Measurements from ENCODE around the gene GSN. TPM values are rescaled to one million over a fixed set of nuclear protein-coding genes. Genes with fewer than 3 reads are reported as not detected.

The GSN gene
- total and polyA plus RNA-seq, 4 donors: 133 to 468 (median 233) TPM

DNA sequence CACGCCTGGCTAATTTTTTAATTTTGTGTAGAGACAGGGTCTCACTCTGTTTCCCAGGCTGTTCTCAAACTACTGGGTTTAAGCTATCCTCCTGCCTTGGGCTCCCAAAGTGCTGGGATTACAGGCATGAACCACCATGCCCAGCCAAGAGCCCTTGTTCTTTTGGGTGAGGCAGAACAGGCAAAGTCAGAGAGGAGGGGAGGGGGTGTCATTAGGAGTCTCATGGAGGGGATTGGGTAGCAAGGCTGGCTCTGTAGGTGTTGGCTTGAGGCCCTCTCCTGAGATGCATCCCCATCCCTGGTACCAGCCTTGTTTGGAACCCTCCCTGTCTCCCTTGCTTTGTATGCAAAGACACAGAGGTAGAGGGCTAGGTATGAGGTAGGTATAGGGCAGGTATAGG, 24.1 kb downstream of the GSN start:
- no peak overlapping the region for H3K9ac ChIP-seq (ENCODE audit: insufficient read depth in 1 of 2, low read length in 2 of 2)
- 99 to 100% methylated on average over 1 of the region's 1 CpG for WGBS, 2 donors

DNA sequence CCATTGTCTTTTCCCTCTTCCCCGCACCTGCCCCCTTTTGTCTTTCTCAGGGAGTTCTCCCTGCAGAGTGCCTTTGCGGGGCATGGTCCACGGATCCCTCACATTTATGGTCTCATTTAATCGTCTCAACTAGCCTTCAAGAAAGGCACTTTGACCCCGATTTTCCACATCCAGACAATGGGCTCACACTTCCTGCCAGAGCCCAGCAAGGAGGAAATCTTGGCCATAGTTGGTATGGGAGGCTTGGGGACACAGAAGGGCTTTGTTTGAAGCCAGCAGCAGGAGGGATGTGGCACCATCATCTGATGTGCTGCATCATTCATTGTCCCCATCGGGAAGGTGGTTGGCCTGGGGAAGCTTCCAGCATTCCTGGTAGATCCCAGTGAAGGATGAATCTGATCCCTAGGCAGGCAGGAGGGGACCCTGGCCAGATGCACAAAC, 24.9 kb downstream of the GSN start:
- ATAC-seq (ENCODE audit: insufficient read depth, low FRiP score): no peak
- Histone ChIP-seq H3K27ac (ENCODE audit: low read depth in 1 of 2, low read length in 1 of 2) (no peak overlapping the region), H3K9ac (ENCODE audit: insufficient read depth in 1 of 2, low read length in 2 of 2) (no peak overlapping the region)

More for the DNA sequence above, 24.1 kb downstream of the GSN start:
- TF ChIP-seq, protein P1, sequence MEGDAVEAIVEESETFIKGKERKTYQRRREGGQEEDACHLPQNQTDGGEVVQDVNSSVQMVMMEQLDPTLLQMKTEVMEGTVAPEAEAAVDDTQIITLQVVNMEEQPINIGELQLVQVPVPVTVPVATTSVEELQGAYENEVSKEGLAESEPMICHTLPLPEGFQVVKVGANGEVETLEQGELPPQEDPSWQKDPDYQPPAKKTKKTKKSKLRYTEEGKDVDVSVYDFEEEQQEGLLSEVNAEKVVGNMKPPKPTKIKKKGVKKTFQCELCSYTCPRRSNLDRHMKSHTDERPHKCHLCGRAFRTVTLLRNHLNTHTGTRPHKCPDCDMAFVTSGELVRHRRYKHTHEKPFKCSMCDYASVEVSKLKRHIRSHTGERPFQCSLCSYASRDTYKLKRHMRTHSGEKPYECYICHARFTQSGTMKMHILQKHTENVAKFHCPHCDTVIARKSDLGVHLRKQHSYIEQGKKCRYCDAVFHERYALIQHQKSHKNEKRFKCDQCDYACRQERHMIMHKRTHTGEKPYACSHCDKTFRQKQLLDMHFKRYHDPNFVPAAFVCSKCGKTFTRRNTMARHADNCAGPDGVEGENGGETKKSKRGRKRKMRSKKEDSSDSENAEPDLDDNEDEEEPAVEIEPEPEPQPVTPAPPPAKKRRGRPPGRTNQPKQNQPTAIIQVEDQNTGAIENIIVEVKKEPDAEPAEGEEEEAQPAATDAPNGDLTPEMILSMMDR (IDR thresholded peaks at IDR 0.05; ENCODE audit: control extremely low read depth, extremely low read depth): no peak
- H3K27me3 ChIP-seq (ENCODE audit: control insufficient read depth in 3 of 3, insufficient read depth in 3 of 3, low read length in 2 of 3): no peaks in the 10 kb centered on the region
- H3K36me3 ChIP-seq (ENCODE audit: control insufficient read depth in 4 of 4, insufficient read depth in 4 of 4, low read length in 4 of 4): no peaks in the 10 kb centered on the region
- ATAC-seq (ENCODE audit: insufficient read depth, low FRiP score) (no peak), DNase-seq (no peak)
- peaks cover 5 to 42% (median 13%) of the 10 kb centered on the region in 5 donors for H3K4me1 ChIP-seq (ENCODE audit: control insufficient read depth in 5 of 5, insufficient read depth in 5 of 5, low read length in 5 of 5)
- no peak overlapping the region for H3K4me3 ChIP-seq
- peak overlapping the region in 1 of 2 donors; percentile 56 for H3K27ac ChIP-seq (ENCODE audit: low read depth in 1 of 2, low read length in 1 of 2)
- H3K9me3 ChIP-seq (ENCODE audit: control insufficient read depth in 4 of 4, insufficient read depth in 3 of 4, low read length in 3 of 4): no peaks in the 10 kb centered on the region

DNA sequence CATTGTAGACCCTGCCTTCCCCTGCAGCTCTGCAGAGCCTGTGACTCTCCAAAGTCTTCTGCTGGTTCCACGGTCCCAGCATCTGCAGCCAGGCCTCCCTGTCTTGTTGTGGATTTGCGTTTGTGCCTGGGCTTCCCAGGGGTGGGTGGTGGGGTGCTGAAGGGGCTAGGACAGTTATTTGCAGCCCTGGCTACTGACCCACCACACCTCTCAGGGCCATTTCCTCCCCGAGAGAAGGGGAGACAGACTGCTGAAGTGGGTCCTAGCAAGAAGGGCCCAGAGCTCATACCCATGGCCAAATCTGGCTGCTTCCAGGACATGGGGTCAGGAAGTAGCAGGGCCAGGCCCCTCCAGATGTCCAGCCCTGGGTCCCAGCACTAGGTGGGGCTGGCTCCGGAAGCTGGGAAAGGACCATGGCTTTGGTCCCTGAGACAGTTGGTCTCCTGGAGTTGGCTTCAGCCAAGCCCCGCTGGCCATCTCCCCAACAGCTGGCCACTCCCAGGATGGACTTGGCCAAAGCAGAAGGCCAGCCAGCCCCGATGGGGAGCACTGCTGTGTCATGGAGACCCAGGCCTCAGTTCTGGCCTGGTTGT, 26.3 kb downstream of the GSN start:
- peak overlapping the region; percentile 67 to 74 for H3K27ac ChIP-seq (ENCODE audit: low read depth in 1 of 2, low read length in 1 of 2)
- peaks cover 0 to 31% (median 10%) of the 10 kb centered on the region in 5 donors for H3K4me1 ChIP-seq (ENCODE audit: control insufficient read depth in 5 of 5, insufficient read depth in 5 of 5, low read length in 5 of 5)
- DNase-seq: no peak
- H3K36me3 ChIP-seq (ENCODE audit: control insufficient read depth in 4 of 4, insufficient read depth in 4 of 4, low read length in 4 of 4): no peaks in the 10 kb centered on the region
- no peaks in the 10 kb centered on the region for H3K27me3 ChIP-seq (ENCODE audit: control insufficient read depth in 3 of 3, insufficient read depth in 3 of 3, low read length in 2 of 3)
- H3K4me3 ChIP-seq: no peak overlapping the region
- no peak for ATAC-seq (ENCODE audit: insufficient read depth, low FRiP score)
- TF ChIP-seq, protein P1 (IDR thresholded peaks at IDR 0.05; ENCODE audit: control extremely low read depth, extremely low read depth): no peak
- H3K9ac ChIP-seq (ENCODE audit: insufficient read depth in 1 of 2, low read length in 2 of 2): no peak overlapping the region
- WGBS, 2 donors: 82 to 84% methylated on average over 6 of the region's 6 CpGs
- H3K9me3 ChIP-seq (ENCODE audit: control insufficient read depth in 4 of 4, insufficient read depth in 3 of 4, low read length in 3 of 4): no peaks in the 10 kb centered on the region

More for the DNA sequence above, 24.9 kb downstream of the GSN start:
- no peaks in the 10 kb centered on the region for H3K36me3 ChIP-seq (ENCODE audit: control insufficient read depth in 4 of 4, insufficient read depth in 4 of 4, low read length in 4 of 4)
- H3K9me3 ChIP-seq (ENCODE audit: control insufficient read depth in 4 of 4, insufficient read depth in 3 of 4, low read length in 3 of 4): no peaks in the 10 kb centered on the region
- no peak overlapping the region for H3K4me3 ChIP-seq
- H3K4me1 ChIP-seq (ENCODE audit: control insufficient read depth in 5 of 5, insufficient read depth in 5 of 5, low read length in 5 of 5): peaks cover 5 to 41% (median 10%) of the 10 kb centered on the region in 5 donors
- TF ChIP-seq, protein P1 (IDR thresholded peaks at IDR 0.05; ENCODE audit: control extremely low read depth, extremely low read depth): no peak
- no peaks in the 10 kb centered on the region for H3K27me3 ChIP-seq (ENCODE audit: control insufficient read depth in 3 of 3, insufficient read depth in 3 of 3, low read length in 2 of 3)
- DNase-seq: no peak
- WGBS, 2 donors: 87 to 88% methylated on average over 6 of the region's 6 CpGs
